ENCODE measurements around the gene GPATCH2. TPM values are rescaled to one million over a fixed set of nuclear protein-coding genes. Genes with fewer than 3 reads are reported as not detected.

Gene GPATCH2
- total and polyA plus RNA-seq, 2 donors (not counting 1 experiment from before 2014, with no cell fraction given), result 4.7 to 14.7 TPM

DNA sequence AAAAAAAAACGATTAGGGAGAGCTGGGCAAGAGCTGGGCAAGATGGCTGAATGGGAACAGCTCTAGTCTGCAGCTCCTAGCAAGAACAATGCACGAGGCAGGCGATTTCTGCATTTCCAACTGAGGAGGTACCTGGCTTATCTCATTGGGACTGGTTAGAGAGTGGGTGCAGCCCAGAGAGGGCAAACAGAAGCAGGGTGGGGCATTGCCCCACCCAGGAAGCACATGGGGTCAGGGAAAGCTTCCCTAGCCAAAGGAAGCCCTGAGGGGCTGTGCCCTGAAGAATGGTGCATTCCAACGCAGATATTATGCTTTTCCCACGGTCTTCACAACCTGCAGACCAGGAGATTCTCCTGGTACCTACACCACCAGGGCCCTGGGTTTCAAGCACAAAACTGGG, 251.6 kb downstream of the GPATCH2 start:
- Histone ChIP-seq H4K20me1 (ENCODE audit: control insufficient read depth, insufficient read depth, low read length, poor library complexity, severe bottlenecking) (no peaks in the 10 kb centered on the region), H3K4me1 (ENCODE audit: control insufficient read depth in 2 of 2, insufficient read depth in 2 of 2, low read length in 2 of 2) (no peaks in the 10 kb centered on the region), H3K9ac (ENCODE audit: low read length) (no peak overlapping the region), H3K4me3 (ENCODE audit: control extremely low read depth in 1 of 5, extremely low read depth in 1 of 5, insufficient read depth in 1 of 5, low read depth in 2 of 5, low read length in 4 of 5) (no peak overlapping the region), H3K4me2 (replicated peaks; ENCODE audit: low read depth, low read length, poor library complexity, severe bottlenecking) (no peak overlapping the region), H3K27ac (ENCODE audit: low read length in 2 of 2) (no peak overlapping the region), H3K27me3 (replicated peaks in 1 of 4; ENCODE audit: control extremely low read depth in 1 of 4, control insufficient read depth in 3 of 4, insufficient read depth in 4 of 4, low read length in 3 of 4) (no peaks in the 10 kb centered on the region), H3K9me3 (ENCODE audit: control extremely low read depth in 1 of 3, control insufficient read depth in 2 of 3, insufficient read depth in 1 of 3, low read length in 2 of 3) (no peaks in the 10 kb centered on the region), H3K36me3 (replicated peaks in 1 of 2; ENCODE audit: control extremely low read depth in 1 of 2, control insufficient read depth in 1 of 2, extremely low read depth in 1 of 2, insufficient read depth in 2 of 2, low read length in 1 of 2) (no peaks in the 10 kb centered on the region), H2AFZ (ENCODE audit: insufficient read depth, low read depth, low read length, poor library complexity, severe bottlenecking) (no peak overlapping the region), H3K79me2 (ENCODE audit: control insufficient read depth, insufficient read depth, low read length) (no peaks in the 10 kb centered on the region)
- TF ChIP-seq, protein P1, sequence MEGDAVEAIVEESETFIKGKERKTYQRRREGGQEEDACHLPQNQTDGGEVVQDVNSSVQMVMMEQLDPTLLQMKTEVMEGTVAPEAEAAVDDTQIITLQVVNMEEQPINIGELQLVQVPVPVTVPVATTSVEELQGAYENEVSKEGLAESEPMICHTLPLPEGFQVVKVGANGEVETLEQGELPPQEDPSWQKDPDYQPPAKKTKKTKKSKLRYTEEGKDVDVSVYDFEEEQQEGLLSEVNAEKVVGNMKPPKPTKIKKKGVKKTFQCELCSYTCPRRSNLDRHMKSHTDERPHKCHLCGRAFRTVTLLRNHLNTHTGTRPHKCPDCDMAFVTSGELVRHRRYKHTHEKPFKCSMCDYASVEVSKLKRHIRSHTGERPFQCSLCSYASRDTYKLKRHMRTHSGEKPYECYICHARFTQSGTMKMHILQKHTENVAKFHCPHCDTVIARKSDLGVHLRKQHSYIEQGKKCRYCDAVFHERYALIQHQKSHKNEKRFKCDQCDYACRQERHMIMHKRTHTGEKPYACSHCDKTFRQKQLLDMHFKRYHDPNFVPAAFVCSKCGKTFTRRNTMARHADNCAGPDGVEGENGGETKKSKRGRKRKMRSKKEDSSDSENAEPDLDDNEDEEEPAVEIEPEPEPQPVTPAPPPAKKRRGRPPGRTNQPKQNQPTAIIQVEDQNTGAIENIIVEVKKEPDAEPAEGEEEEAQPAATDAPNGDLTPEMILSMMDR (IDR thresholded peaks at IDR 0.05), result no peak
- TF ChIP-seq EZH2 (IDR thresholded peaks at IDR 0.05; ENCODE audit: borderline replicate concordance, insufficient read depth, low read depth, low read length, poor library complexity, severe bottlenecking), result no peak
- no peaks in the 10 kb centered on the region for H3K4me1 Mint-ChIP-seq
- DNase-seq, result no peak
- H3K4me3 Mint-ChIP-seq, result no peak overlapping the region
- CTCF ChIA-PET, result no interaction called here
- POLR2A ChIA-PET, result no interaction called here
- H3K27me3 Mint-ChIP-seq, result no peaks in the 10 kb centered on the region
- H3K9me3 Mint-ChIP-seq (ENCODE audit: insufficient read depth), result peaks cover 7% of the 10 kb centered on the region
- intact Hi-C loops (cut with micrococcal nuclease), result no loop called here
- H3K27ac Mint-ChIP-seq, result no peak overlapping the region
- 79% methylated on average over 5 of the region's 5 CpGs for WGBS (ENCODE audit: insufficient coverage)
- no peak for ATAC-seq (ENCODE audit: low read depth)

Other genes starting within 250 kb of the GPATCH2 start
- gene SPATA17, start 254 bp upstream of the GPATCH2 start, total RNA-seq, result not detected in 2 replicates
- not detected in 2 replicates for gene SPATA17, start 254 bp upstream of the GPATCH2 start, polyA plus RNA-seq